Effector CD4-positive, alpha-beta T cell (primary cell): ENCODE results near the gene MATR3.

Source experiments
- DNase-seq: peaks from one replicate; pipeline ENCODE4 v3.0.0-alpha.2; 2020

MATR3 gene

GRCh38 chr5:139273322-139273571 is 20.3 kb upstream of the MATR3 start:
- DNase-seq = no peak

GRCh38 chr5:139273572-139274289 is 19.8 kb upstream of the MATR3 start:
- peak; percentile 76 for DNase-seq

DNA sequence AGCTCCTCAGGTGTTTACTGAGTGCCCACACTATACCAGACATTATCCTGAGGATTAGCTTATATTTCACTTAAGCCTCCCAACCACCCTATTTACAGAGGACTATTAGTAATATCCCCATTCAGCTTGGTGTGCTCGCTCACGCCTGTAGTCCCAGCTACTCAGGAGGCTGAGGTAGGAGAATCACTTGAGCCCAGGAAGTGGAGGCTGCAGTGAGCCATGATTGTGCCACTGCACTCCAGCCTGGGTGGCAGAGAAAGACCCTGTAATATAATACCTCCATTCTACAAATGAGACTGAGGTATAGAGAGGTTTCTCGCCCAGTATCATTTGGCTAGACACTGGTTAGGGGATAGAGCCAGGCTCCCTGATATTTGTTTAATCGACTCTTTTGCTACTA is 18.0 kb upstream of the MATR3 start:
- DNase-seq = no peak

- DNase-seq = no peak
These were observed 17.6 kb upstream of the MATR3 start for GRCh38 chr5:139275956-139276355.

DNA sequence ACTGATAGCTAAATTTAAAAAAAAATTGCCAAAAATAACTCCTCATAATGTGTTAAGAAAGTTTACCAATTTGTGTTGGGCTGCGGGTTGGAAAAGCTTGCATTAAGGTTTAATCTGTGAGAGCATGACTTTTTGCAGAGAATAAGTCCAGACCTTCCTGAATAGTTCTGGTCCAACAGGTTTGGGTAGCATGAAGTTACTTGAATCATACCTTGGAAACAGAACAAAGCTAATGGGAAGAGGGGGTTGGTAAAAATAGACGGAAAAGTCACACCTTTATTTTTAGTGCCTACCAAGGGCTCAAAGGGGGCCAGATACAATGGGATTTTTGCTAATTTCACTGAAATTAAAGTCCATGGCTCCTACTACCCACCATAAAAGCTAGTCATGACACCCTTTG is 17.1 kb upstream of the MATR3 start:
- no peak for DNase-seq

DNA sequence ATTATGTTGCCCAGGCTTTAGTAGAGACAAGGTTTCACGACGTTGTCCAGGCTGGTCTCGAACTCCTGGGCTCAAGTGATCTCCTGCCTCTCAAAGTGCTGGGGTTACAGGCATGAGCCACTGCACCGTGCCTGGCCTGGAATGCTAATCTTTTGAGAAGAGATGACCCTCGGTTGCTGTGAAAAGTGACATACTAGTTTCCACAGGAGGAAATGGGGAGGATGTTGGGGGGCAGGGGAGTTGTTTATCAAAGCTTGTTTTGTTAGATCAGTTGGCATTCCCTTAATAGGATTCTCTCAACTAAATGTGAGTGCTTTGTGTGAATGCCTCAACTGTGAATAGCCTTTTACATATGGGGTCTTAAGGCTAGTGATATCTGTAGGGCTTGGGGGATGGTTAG is 16.4 kb upstream of the MATR3 start:
- DNase-seq = no peak

DNA sequence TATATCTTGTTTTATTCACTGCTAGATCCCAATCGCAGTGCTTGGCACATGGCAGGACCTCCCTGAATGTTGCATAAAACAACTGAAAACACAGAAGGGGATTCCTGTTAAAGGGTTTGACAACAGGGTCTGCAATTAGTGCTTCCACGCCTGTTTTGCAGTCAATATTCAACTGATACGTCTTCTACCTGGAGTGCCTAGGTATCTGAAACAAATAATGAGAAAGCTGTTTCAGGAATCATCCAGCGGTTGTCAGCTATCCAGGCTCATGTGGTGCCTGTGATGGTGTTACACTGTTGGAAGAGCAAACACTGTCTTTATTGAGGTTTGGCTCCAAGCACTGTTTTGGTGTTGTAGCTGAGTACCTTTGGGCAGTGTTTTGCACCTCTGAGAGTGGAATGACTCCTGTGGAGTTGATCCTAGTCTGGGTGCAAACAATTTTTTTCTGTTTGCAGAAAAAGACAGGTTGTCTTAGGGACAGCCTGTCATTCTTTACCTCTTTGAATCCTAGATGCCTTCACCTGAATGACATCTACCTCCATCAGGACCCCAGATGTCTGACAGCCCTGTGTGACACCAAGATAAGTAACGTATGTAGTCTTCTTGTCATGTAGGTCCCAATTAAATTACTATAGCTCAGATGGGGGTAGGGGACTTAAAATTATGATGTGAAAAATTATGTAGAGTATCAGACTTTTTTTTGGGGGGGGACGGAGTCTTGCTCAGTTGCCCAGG is 14.8 kb upstream of the MATR3 start:
- no peak for DNase-seq

DNA sequence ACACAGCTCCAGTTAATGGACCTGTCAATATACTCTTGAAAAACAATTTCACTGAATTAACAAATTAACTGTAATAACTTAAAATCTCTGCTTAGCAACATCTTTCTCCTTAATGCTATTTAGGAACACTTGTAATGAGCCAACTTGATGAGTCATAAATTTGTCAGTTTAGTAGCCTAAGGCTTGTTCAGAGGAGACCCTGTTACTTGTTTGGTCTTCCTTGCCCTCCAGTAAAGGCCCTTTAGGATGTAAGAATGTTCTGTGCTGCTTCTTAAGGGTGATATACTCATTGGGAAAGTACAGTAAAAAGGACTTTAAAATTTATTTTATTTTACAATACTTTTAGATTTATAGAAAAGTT is 11.4 kb upstream of the MATR3 start:
- no peak for DNase-seq

- DNase-seq = no peak
These were observed 10.0 kb upstream of the MATR3 start for GRCh38 chr5:139283252-139284166.

DNA sequence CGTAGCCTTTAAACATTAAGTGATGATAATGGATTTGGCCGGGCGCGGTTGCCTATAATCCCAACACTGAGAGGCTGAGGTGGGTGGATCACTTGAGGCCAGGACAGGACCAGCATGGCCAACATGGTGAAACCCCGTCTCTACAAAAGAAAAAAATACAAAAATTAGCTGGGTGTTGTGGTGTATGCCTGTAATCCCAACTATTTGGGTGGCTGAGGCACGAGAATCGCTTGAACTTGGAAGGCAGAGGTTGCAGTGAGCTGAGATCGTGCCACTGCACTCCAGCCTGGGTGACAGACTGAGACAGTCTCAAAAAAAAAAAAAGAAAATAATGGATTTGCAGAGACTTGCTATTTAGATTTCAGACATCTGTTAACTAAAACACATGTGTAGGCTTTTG is 9.2 kb upstream of the MATR3 start:
- DNase-seq = no peak

DNA sequence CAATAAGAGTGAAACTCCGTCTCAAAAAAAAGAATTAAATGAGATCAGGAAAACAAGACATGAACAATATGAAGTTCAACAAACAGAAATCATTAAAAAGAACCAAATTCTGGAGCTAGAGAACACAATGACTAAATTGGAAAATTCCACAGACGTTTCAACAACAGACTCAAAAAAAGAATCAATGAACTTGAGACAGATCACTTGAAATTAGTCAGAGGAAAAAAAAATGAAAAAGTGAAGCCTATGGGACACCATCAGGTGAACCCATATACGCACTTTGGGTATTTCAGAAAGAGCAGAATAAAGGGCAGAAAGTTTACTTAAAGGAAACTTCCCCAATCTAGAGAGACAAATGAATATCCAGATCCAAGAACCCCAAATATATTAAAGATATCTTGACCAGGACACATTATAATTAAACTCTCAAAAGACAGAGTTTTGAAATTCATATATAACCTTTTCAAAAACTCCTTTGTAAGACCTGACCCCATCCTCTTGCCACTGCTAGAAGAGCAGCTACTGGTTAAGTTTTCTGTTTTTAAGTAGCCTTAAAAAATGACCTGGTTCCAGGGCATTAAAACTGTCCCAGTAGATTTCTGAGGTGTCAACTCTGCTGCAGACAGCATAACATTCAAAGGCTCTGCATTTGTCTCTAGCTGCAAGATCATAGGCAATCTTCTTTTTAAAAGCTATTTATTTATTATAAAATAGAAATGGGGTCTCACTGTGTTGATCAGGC is 7.7 kb upstream of the MATR3 start:
- no peak for DNase-seq

GRCh38 chr5:139287890-139288635 is 5.5 kb upstream of the MATR3 start:
- DNase-seq = no peak

DNA sequence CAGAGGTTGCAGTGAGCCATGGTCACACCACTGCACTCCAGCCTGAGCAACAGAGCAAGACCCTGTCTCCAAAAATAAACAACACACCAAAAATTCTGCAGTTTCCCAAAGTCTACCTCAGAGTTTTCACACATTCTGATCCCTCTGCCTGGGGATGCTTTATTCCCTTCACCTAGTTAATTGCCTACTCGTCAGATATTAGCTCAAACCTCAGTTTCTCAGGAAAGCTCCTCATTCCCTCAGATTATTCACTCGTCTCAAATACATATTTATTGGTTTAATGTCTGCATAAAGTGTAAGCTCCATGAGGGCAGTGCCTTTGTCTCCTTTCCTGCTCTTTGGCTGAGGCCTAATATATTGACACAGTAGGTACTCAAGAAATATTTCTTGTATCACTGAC is 2.5 kb upstream of the MATR3 start:
- DNase-seq = no peak

DNA sequence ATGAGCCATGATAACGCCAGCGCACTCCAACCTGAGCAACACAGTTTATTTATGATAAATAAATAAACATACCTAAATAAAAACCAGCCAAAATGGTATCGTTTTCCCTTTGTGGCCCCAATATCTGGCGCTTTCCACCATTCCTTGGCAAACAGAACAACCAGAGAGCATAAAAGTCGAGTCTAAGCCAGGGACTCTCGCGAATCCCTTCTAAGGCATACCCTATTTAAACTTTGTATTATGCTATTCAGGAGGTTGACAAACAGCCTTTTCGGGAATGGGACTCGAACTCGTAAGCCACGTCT is 386 bp upstream of the MATR3 start:
- no peak for DNase-seq

- peak; percentile 43 for DNase-seq
These were observed 1.0 kb downstream of the MATR3 start for GRCh38 chr5:139294374-139295165.

- no peak for DNase-seq
These were observed 2.0 kb downstream of the MATR3 start for GRCh38 chr5:139295346-139296057.

DNA sequence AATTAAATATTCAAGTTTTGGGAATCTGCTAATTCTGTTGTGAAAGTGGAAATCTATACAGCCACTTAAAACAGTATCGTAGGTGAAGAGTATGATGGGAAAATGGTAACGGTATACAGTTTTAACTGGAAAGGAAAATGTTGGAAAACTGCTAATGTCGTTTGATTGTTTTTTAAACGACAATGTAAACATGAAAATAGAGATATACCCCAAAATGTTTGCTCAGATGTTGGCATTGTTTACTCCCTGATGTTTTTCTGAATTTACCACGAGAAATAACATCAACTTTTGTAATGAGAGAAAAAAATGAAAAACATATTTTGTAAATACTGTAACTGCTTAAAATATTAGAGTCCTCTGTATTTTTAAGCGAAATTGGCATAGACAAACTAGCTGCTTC is 2.7 kb downstream of the MATR3 start:
- no peak for DNase-seq

GRCh38 chr5:139296862-139297326 is 3.4 kb downstream of the MATR3 start:
- no peak for DNase-seq

GRCh38 chr5:139297439-139298133 is 4.0 kb downstream of the MATR3 start:
- DNase-seq = no peak

GRCh38 chr5:139298242-139298641 is 4.7 kb downstream of the MATR3 start:
- no peak for DNase-seq
